ENCODE data around the gene AOPEP.

AOPEP gene

DNA sequence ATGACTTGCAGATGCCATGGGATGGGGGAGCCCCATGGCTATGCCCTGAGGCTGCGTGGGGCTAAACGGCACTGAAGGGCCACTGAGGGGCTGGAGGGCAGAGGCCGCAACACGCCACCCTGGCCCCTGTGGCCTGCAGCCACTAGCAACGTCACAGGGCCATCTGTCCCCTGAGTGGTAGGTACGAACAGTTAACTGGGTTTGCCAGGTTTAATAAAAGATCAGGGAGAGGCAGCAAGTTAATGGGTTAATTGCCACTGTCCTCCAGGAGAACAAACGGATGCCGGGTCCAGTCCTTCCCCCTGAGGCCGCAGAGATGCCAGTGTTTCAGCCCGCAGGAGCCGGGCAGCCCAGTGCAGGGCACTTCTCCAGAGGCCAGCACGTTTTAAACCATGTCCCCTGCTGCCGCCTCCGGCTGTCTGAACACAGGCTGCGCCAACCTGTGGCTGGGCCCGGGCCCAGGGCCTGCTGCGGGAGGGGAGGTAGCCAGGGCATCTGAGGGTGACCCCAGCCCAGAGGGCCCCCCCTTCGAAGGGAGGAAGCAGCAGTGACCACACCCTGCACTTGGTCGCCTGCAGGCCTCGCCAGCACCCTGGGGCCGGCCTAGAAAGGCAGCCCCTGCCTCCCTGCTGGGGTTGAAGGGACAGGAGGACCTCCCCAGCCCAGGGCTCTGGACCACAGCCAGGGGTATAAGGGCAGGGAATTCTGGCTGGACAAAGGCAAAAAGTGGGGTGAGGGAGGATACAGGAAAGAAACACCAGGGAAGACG lies 363.7 kb downstream of the AOPEP start:
- DNase-seq: no peak

DNA sequence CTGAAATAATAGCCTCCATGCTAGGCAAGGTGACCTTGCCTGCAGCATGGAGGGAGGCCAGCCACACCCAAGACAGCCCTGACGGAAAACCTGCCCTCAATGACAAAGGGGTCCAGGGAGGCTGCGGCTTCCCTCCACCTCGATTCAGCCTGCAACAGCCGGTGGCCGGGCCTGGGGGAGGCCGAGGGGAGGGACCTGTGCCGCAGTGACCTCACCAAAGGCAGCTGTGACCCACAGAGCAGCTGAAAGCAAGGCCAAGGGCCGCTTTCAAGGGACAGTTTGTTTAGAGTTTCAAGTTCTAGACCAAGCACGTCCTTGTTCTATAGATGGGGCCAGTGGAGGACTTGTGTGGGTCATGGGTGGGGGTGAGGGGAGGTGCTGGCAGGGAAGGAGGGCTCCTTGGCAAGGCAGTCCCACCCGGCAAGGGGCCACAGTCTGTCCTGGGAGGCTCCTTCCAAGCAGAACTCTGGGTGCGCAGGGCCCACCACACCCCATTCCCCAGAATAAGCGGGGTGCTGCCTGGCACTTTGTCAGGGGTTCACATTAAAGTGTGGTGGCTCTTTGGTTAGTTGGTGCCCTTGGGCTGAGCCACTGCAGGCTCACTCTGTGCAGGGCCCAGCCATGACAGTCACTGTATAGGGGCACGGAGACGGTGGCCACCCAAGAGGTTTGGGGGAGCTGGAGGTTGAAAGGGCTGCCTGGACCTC lies 364.5 kb downstream of the AOPEP start:
- DNase-seq: no peak

DNA sequence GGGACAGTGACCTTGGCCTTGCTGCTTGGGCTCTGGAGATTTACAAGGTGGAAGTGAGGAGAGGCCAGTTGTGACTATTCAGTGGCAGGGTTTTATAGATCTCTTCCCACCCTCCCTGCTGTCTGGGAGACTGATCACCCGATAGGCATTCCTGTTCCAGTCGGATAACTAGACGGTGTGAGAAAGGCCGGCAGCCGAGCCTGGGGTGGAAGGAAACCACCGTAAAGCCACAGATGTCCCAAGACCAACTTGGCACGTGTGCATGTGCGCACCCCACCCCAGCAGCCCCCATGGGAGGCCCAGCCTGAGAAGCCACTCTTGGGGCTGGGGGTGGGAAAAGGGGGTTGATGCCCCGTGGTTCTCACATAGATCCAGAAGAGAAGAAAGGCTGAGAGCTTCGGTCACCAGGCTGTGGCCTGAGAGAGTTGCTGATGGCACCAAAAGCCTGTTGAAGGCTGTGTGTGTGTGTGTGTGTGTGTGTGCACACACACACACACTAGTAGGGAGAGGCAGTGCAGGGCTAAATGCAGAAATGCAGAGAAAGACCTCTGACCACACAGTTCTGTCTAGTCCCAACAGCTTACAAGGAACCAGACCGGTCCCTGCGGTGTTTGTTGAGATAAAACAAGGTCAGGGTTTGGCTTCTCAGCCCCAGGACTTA lies 365.2 kb downstream of the AOPEP start:
- no peak for DNase-seq

DNA sequence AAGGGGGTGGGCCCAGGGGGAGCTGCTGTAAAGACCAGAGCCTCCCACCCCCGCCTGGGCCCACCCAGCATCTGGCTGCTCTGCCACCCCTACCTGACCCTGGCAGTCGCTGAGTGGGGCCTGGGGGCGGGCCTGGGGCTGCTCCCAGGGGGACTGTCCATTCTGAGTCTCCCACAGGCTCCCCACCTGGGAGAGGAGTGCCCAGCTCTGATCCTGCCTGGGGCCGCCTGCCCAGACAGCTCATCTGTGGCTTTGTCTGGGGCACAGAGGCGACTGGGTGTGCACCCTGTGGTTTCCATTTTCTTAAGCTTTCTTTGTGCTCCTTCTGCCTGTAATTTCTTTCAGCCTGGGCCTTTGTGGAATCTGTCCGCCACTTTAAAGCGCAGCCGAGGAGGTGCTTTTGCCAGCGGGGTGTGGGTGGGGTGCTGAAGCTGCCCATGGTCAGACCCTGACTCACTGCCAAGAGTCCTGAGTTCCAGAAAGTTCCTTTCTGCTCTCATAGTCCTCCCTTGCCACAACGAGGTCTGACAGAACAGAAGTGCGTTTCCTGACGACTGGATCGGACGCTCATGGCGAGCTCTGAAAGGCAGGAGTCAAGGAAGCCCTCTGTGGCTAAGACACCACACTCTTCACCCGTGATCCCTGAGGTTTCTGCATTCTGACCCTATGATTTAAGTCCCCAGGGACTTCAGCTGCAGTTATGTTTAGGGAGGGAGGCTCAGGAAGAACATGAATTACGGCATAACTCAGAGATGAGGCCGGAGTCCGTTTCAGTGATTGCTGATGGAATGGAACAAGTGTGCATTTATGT lies 366.0 kb downstream of the AOPEP start:
- DNase-seq: no peak

DNA sequence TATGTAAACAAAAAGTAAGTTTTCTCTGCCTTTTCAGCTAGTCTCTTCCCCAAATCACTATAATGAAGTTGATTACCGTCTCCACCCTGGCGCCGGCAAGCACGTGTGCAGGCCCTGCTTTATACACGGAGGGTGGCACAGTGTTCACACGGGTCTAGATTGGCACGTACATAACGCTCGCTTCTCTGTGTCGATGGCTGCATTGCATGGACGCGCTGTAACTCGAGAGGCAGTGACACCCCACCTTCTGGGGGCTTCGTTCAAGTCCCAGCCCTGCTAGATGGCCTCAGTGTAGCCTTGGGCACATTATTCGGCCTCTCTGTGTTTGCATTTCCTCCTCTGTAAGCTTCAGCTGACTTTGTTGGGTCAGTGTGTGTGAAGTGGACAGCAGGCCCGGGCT lies 367.1 kb downstream of the AOPEP start:
- no peak for DNase-seq

DNA sequence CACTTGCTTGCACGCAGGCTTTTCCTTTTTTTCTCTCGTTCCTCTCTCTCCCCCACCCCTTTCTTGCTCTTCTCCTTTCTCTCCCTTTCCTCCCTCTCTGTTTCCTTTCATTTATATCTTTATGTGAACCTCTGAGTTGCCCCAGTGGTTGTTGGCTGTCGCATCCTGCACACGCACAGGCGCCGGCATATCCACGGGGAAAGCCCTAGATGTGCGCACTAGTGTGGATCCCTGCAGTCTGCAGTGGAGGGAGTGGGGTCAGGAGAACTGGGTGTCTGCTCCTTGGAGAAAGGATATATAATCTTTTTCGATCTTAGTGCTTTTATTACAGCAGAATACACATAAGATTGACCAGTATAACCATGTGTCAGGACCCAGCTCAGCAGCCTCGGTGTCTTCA lies 367.5 kb downstream of the AOPEP start:
- DNase-seq: no peak

DNA sequence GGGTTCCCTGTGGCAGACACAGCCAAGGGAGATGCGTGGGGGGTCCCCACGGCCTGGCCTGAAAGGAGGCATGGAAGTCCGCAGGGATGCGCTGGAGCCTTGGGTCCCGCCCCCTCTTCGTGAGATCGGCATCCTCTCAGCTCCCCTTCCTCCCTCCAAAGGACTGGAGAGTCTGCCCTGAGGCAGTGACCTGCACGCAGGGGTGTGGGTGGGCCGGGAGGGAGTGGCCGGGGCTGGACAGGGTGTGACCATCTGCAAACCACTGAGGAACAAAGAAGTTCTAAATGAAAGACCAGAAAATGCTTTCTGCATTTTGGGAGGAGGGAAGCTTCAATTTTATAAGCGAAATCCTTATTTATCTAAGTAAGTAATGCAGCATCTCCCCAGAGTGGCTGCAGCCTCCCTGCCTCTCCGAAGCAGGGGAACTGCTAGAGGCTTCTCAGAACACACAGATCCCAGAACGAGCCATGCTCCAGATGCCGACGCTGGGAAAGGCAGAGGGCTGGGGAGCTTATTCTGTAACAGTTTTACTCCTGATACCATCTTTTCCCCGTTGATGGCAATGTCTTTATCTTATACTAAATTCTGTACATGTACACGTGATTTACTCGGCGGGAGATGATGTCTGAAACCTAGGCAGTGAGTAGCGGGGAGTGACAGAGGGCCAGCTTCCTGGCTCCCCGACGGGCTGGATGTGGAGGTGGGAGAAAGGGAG lies 369.3 kb downstream of the AOPEP start:
- DNase-seq: no peak

DNA sequence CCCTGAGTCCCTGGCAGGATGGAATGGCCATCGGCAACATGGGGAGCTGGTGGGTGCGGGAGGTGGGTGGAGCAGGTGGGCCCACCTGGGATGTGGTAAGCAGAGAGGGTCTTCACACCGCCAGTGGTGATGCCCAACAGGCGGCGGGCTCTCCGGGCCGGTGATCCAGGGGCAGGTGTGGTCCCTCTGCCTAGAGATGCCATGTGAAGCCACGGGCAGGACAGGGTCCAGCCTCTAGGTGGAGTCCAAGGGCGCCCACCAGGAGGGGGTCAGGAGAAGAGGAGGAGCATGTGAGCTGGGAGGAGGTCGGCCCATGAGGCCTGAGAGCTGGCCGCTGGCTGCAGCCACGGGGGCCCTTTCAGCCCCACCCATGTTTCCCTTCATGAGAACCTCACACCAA lies 369.9 kb downstream of the AOPEP start:
- no peak for DNase-seq

DNA sequence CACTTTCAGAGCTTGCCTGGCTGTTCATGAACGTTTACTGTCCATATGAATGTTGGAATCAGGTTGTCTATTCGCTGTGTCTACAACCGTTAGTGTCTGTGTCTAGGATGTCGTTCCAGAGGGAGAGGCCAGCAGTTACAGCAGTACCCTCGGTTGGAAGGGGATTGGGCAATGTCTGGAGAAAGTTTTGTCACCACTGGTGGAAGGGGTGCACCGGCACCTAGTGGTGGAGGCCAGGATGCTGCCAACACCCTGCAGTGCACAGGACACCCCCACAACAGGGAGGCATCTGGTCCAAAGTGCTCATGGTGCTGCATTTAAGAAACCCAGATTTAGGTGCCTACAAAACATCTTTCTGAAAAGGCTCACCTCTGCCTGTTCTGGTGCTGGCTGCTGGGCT lies 370.3 kb downstream of the AOPEP start:
- DNase-seq: no peak

DNA sequence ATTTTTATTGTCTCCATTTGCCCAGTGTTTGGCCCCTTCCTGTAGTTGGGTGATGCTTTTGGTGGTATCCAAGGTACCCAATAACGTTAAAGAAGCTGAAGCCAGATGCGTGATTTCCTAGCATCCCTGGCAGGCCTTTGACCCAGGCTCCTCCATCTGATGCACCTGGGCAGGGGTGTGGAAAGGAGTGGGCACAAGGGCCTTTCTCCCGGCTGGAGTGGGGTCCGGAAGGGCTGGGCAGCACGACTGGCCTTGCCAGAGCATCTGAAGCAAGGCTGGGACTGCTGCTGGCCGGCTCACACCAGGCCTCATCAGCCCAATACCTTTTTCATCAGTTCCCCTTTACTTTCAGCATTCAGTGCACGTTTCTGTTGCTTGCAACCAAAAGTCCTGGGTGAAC lies 370.8 kb downstream of the AOPEP start:
- DNase-seq: no peak

DNA sequence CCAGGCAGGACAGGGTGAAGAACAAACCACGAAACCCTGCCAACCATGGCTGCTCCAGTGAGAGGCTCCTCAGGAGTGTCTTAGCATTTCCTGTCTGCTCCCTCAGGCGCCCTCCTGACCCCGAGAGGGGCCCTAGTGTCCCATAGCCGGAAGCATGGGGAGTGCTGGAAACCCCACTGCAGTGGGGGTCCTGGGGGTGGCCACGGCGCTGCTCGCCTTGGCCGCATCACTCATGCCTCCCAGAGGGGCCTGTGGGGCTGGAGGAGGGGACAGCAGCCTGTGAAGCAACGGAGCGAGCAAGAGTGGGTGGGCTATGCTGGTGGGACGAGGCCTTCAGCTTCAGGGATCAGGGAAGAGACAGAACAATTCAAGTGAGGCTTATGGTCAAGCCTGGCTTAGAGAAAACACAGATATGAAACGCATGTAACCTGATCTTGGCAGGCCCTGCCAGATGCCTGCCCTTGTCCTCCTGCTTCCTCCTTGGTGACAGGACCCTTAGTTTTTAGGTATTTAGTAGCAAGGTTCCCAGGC lies 372.0 kb downstream of the AOPEP start:
- DNase-seq: no peak

DNA sequence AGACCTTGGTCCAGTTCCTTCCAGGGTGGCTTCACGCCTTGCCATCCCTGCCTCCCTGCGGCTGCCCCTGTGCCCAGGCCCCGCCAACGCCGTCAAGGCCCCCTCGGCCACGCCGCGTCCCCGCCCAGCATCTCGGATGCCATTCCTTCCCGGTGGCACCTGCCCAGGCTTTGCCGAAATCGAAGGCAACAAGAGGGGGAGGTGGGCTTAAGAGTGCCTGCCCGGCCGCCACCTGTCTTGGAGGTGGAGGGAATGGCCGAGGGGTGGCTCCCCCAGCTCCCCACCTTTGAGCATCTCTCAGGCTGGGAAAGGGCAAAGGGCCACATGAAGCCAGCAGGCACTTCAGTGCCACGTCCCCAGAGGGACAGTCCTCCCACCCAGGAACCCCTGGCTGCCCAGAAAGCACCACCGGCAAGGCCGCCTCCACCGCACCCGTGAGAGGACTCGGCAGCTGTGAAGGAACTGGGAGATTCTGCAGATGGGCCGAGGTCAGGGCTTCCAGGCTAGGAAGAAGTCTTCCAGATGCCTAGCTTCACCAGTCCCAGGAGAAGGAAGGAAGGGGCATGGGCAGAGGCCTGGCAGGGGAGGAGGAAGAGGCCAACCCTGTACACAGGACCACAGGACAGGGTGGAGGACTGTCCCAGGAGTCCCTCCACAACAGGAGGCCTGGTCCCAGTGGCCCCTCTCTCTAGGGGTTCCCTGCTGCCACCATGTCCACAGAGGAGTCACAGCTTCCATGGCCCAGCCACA lies 373.0 kb downstream of the AOPEP start:
- no peak for DNase-seq

DNA sequence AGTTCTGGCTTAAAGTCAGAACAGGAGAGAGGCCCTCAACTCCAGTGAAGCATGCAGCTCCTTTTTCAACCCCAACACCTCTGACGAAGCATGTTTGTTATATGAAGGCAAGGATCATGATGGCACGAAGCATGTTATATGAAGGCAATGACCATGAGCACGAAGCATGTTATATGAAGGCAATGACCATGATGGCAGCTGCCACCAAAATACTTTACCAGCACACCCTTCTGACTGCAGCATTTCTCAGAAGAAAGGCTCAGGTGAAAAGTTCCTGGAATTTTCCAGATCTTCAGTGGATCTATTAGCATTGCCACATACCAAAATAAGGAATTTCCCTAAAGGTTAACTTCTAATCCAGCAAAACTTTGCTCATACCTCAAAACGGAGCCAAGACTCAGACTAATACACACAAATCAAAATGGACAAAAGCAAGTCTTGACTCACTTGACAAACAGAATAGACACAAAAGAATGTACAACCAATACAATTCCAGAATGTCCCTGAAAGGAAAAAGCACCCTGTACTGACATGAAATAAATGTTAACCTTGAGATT lies 373.6 kb downstream of the AOPEP start:
- DNase-seq: no peak

DNA sequence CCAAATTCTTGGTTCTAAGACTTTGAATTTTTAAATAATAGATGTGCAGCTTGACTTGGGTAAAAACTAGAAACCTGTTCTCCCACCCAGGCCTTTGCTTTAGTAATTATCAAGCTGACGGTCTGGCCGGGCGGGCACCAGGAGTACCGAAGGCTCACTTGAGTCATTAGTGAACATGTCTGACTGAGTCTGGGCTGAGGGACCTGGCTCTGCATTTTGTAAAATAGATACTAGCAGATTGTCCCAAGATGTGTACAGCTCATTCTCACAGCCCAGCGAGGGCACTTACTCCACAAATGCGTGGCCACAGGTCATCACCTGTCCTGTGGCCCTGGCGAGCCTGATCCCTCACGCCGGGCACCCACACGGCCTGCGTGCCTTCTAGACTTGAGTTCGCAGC lies 374.8 kb downstream of the AOPEP start:
- DNase-seq: no peak

DNA sequence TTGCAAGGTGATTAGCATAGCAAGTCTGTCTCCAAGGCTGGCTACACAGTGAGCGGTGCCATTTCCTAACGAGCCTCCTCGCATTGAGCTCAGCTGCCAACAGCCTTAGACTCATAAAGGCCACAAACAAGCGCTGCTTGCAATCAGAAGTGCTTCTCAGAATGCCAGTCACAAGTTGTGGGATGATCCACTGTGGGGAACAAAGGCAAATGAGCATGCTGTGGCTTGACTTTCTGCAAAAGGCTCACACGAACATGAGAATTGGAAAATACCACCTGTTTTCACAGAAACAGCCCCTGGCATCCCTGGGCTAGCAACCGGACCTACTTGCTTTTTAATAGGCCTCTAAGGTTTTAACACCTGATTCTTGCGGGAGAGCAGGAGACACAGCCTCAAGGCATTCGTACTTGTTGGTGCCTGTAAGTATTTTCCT lies 375.5 kb downstream of the AOPEP start:
- DNase-seq: no peak

DNA sequence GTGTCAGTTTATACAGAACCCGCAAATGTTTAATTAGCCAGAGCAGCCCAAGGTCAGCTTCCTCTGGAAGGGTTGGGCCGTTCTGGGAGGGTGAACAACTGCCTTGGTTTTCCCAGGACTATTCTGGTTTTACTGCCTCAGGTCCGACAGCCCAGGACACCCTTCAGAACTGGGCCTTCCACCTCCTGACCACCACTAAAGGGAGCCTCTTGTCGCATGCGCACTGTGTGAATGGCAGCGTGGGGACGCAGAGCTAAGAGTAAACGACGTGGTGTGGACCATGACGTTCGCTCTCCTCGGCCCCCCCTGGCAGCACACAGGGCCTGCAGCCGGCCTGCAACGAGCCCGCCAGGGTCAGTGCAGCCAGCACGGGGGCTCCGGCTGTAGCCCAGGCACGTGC lies 376.1 kb downstream of the AOPEP start:
- no peak for DNase-seq

DNA sequence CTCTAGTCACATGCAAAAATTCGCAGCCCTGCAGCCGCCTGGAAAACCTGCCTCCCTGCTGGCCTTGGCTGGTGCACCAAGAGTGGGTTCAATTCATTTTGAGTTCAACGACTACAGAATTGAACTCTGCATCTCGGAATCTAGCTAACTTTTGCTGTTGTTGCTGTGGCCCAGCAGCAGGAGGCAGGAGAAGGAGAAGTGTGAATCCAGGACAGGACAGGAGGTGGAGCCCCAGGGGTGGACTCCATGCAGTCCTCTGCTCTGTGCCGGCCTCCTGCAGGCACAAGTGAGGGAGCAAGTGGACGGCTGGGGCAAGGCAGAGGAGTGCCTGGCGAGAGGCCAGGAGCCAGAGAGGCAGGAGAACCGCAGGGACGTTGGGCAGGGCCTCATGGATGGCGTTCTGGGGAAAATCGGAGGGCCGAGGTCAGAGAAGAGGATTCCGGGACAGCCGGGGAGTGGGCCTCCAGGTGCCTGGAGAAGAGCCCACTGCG lies 376.8 kb downstream of the AOPEP start:
- no peak for DNase-seq

DNA sequence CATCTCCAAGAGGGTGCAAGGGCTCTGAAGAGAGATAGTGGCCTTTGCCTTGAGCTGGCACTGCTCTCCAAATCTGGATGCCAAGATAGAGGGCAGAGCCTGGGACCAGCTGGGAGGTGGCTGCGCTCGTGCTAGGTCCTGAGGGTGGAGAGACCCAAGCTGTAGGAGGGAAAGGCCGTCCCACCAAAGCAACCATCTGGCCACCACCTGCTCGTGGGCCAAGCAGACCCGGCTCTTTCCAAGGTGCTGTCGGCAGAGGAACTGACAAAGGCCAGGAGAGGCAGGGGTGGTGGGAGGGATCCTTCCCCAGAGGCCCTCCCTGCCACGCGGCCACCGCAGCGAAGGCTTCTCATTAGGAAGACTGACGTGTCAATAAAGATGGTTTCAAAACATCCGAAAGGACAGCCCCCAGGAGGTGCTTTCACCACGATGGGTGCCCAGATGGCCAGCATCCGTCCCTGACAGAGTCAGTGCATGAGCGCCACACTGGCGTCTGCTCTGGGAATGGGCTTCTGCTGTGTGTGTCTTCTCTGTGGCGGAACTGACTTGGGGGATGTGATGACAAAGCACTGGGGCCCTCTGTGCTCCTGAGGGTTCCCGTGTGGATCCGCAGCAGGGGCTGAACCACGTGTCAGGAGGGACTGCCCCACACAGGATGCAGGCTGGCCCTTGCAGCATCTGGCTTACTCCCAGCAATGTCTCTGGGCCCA lies 377.5 kb downstream of the AOPEP start:
- no peak for DNase-seq

DNA sequence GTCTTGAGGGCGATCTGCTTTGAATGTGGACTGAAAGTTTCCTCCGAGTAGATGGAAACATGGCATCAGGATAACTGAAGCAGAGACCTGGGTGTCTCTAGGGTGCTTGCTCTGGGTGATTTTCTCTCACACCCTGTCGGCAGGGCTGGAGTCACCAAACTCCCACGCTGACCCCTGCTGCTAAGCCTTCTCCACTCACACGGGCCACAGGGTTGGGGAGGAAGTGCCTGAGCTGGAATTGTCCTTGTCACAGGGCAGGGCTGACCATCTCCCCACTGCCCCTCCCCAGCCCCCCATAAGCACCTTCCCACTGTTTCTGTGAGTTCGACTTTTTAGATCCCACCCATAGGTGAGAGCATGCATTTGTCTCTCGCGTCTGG lies 378.1 kb downstream of the AOPEP start:
- DNase-seq: no peak

DNA sequence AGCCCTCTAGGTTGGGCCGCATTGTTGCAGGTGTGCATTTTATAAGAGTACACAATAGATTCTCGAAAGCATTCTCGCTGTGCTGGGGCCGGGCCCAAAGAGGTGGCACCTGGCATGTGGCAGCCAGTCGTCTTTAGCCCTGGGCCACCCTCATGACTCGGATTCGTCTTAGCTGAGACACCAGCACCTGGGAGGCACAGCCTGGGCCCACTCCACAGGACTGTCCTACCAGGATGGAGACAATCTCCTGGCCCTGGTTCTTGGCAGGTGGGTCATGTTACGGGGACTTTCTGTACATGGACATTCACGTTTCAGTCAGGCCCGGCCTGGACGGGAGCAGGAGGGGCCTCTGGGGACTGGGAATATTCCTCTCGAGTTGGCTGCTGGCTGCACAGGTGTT lies 378.5 kb downstream of the AOPEP start:
- DNase-seq: no peak

All from HCEC 1CT (cell line).